H1 (cell line): ENCODE measurements around the gene TRAF3IP1. TPM values are rescaled to one million over a fixed set of nuclear protein-coding genes. Genes with fewer than 3 reads are reported as not detected.

Experiments used
- CTCF ChIA-PET: fragments of 300-600 bp; sonication (Branson Sonifier 250); formaldehyde crosslinking; loops from one replicate; lab custom pipeline; 2021; ENCODE audit not compliant: partially characterized antibody; lab: Charles Lee
- POLR2A ChIA-PET: fragments of 300-600 bp; sonication (Branson Sonifier 250); formaldehyde crosslinking; loops from one replicate; lab custom pipeline; 2021; ENCODE audit warnings: inconsistent platforms; ENCODE audit not compliant: partially characterized antibody; lab: Charles Lee
- DNase-seq, 2 experiments: peaks; one replicate each; pipeline versions ENCODE4 v3.0.0 to v3.0.0-alpha.2; 2010 to 2022; ENCODE audit warnings: low spot score in 2 of 2, low read depth in 1 of 2, mixed read lengths in 1 of 2
- FAIRE-seq: peaks from 2 replicates; lab custom pipeline; 2011; peaks lifted over from hg19 to GRCh38; lab: Jason Lieb, UNC
- H2AFZ ChIP-seq: 2 replicates; pipeline ENCODE4 v1.8.1; 2012; ENCODE audit warnings: low read length, inconsistent platforms
- H2AK5ac ChIP-seq: 2 replicates; pipeline ENCODE4 v1.6.1; 2013; ENCODE audit warnings: low read depth, low read length
- H2BK120ac ChIP-seq: replicated peaks from 2 replicates; pipeline ENCODE3; 2013; ENCODE audit warnings: low read depth, low read length, inconsistent platforms
- H2BK12ac ChIP-seq: 2 replicates; pipeline ENCODE4 v1.6.1; 2013; ENCODE audit warnings: low read depth, low read length
- H2BK15ac ChIP-seq: 2 replicates; pipeline ENCODE4 v1.6.1; 2013; ENCODE audit warnings: low read length
- H2BK20ac ChIP-seq: 2 replicates; pipeline ENCODE4 v1.6.1; 2013; ENCODE audit warnings: low read length
- H2BK5ac ChIP-seq: 2 replicates; pipeline ENCODE4 v1.6.1; 2013; ENCODE audit warnings: low read depth, low read length
- H3K14ac ChIP-seq: 2 replicates; pipeline ENCODE4 v1.6.1; 2013; ENCODE audit warnings: inconsistent platforms; ENCODE audit not compliant: insufficient read length
- H3K18ac ChIP-seq: 2 replicates; pipeline ENCODE4 v1.6.1; 2013; ENCODE audit warnings: low read length; ENCODE audit errors: extremely low read depth
- H3K23ac ChIP-seq: 2 replicates; pipeline ENCODE4 v1.6.1; 2013; ENCODE audit warnings: inconsistent platforms; ENCODE audit not compliant: insufficient read length
- H3K23me2 ChIP-seq: 2 replicates; pipeline ENCODE4 v1.6.1; 2013; ENCODE audit warnings: low read depth, low read length
- H3K27ac ChIP-seq: 2 replicates; pipeline ENCODE4 v1.6.1; 2011; ENCODE audit warnings: low read depth, low read length, inconsistent platforms
- H3K27me3 ChIP-seq, 4 experiments: replicated peaks in 1 of 4; 1 replicate in 1 of 4; 2 replicates in 3 of 4; pipeline versions ENCODE4 v1.6.1 to v1.8.1; 2011 to 2013; ENCODE audit warnings: low read length in 3 of 4, mild to moderate bottlenecking in 3 of 4, inconsistent platforms in 2 of 4, mixed read lengths in 2 of 4, moderate library complexity in 1 of 4; ENCODE audit not compliant: control insufficient read depth in 3 of 4, insufficient read depth in 3 of 4; ENCODE audit errors: extremely low read depth in 1 of 4
- H3K36me3 ChIP-seq, 4 experiments: 2 replicates each; pipeline versions ENCODE4 v1.6.1 to v1.8.1; 2011 to 2013; ENCODE audit warnings: mild to moderate bottlenecking in 4 of 4, low read length in 3 of 4, moderate library complexity in 2 of 4, control low read depth in 1 of 4, inconsistent platforms in 1 of 4; ENCODE audit not compliant: insufficient read depth in 4 of 4, control insufficient read depth in 2 of 4
- H3K4ac ChIP-seq: replicated peaks from 2 replicates; pipeline ENCODE3; 2013; ENCODE audit warnings: low read length, low read depth, mixed read lengths, inconsistent platforms; ENCODE audit not compliant: insufficient read length
- H3K4me1 ChIP-seq, 4 experiments: replicated peaks in 1 of 4; 1 replicate in 1 of 4; 2 replicates in 3 of 4; pipeline versions ENCODE4 v1.6.1 to v1.8.1; 2011 to 2013; ENCODE audit warnings: low read length in 3 of 4, inconsistent platforms in 2 of 4, mixed read lengths in 1 of 4; ENCODE audit not compliant: insufficient read depth in 4 of 4, control insufficient read depth in 3 of 4
- H3K4me2 ChIP-seq, 2 experiments: 2 replicates each; pipeline versions ENCODE4 v1.6.1 to v1.8.1; 2011 to 2013; ENCODE audit warnings: low read depth in 2 of 2, low read length in 2 of 2, control low read depth in 1 of 2, inconsistent platforms in 1 of 2, mild to moderate bottlenecking in 1 of 2; ENCODE audit not compliant: insufficient read depth in 1 of 2
- H3K4me3 ChIP-seq, 4 experiments: fragments of 200-600, 300-600 bp in 1 of 4; sonication (generic), shearing (Covaris generic), sonication (Bioruptor Twin) in 1 of 4; 2 replicates each; pipeline versions ENCODE4 v1.5.1 to v1.8.1; 2011 to 2016; ENCODE audit warnings: low read length in 4 of 4, low read depth in 3 of 4, control low read depth in 2 of 4, inconsistent platforms in 2 of 4, mild to moderate bottlenecking in 2 of 4, mixed read lengths in 1 of 4, moderate library complexity in 1 of 4; ENCODE audit not compliant: insufficient read depth in 2 of 4; ENCODE audit errors: extremely low read depth in 1 of 4
- H3K56ac ChIP-seq: replicated peaks from 2 replicates; pipeline ENCODE3; 2013; ENCODE audit warnings: low read depth, mild to moderate bottlenecking, mixed read lengths, low read length, inconsistent platforms; ENCODE audit not compliant: insufficient read length
- H3K79me1 ChIP-seq: 2 replicates; pipeline ENCODE4 v1.6.1; 2013; ENCODE audit warnings: low read depth, low read length, control low read depth
- H3K79me2 ChIP-seq, 2 experiments: 2 replicates each; pipeline versions ENCODE4 v1.6.1 to v1.8.1; 2012 to 2013; ENCODE audit warnings: low read length in 2 of 2, mild to moderate bottlenecking in 2 of 2, inconsistent platforms in 1 of 2; ENCODE audit not compliant: insufficient read depth in 2 of 2, control insufficient read depth in 1 of 2
- H3K9ac ChIP-seq, 4 experiments: replicated peaks in 1 of 4; 1 replicate in 1 of 4; 2 replicates in 3 of 4; pipeline versions ENCODE4 v1.6.1 to v1.8.1; 2011 to 2013; ENCODE audit warnings: low read depth in 3 of 4, low read length in 3 of 4, control low read depth in 2 of 4, mild to moderate bottlenecking in 2 of 4, moderate library complexity in 2 of 4, inconsistent platforms in 1 of 4; ENCODE audit errors: extremely low read depth in 1 of 4
- H3K9me3 ChIP-seq, 2 experiments: 2 replicates each; pipeline versions ENCODE4 v1.6.1 to v1.8.1; 2012 to 2013; ENCODE audit warnings: mild to moderate bottlenecking in 2 of 2, moderate library complexity in 2 of 2, control low read depth in 1 of 2, inconsistent platforms in 1 of 2, low read depth in 1 of 2, low read length in 1 of 2, mixed read lengths in 1 of 2; ENCODE audit not compliant: insufficient read depth in 2 of 2
- H4K20me1 ChIP-seq, 2 experiments: replicated peaks in 1 of 2; 2 replicates each; pipeline versions ENCODE3 to v1.8.1; 2011 to 2013; ENCODE audit warnings: inconsistent platforms in 2 of 2, low read length in 2 of 2, mild to moderate bottlenecking in 1 of 2; ENCODE audit not compliant: insufficient read depth in 2 of 2, control insufficient read depth in 1 of 2
- H4K5ac ChIP-seq: 2 replicates; pipeline ENCODE4 v1.6.1; 2013; ENCODE audit warnings: low read length, low read depth, mixed read lengths, inconsistent platforms; ENCODE audit not compliant: insufficient read length
- H4K8ac ChIP-seq: 2 replicates; pipeline ENCODE4 v1.8.0; 2013; ENCODE audit warnings: mild to moderate bottlenecking, moderate library complexity, low read length, inconsistent platforms; ENCODE audit not compliant: insufficient read depth; ENCODE audit errors: extremely low read depth
- H4K91ac ChIP-seq: replicated peaks from 2 replicates; pipeline ENCODE3; 2013; ENCODE audit warnings: low read length, mixed read lengths, inconsistent platforms; ENCODE audit not compliant: insufficient read length
- ATF3 ChIP-seq: IDR thresholded peaks from 2 replicates; pipeline ENCODE4 v1.6.1; 2011; ENCODE audit warnings: low read depth, mild to moderate bottlenecking, low read length; ENCODE audit not compliant: insufficient read depth
- BRCA1 ChIP-seq: IDR thresholded peaks from 2 replicates; pipeline ENCODE4 v1.6.1; 2012; ENCODE audit warnings: low read depth, low read length, improper control_type of control experiment
- CHD2 ChIP-seq: IDR thresholded peaks from 2 replicates; pipeline ENCODE4 v1.6.1; 2012; ENCODE audit warnings: low read length, improper control_type of control experiment
- CTCF ChIP-seq, 3 experiments: IDR thresholded peaks; 1 replicate in 2 of 3; 2 replicates in 1 of 3; pipeline versions ENCODE4 v1.5.1 to v1.6.1; 2011; ENCODE audit warnings: low read length in 3 of 3, mild to moderate bottlenecking in 3 of 3, inconsistent platforms in 2 of 3, low read depth in 1 of 3, moderate library complexity in 1 of 3; ENCODE audit not compliant: insufficient read depth in 1 of 3; ENCODE audit errors: control extremely low read depth in 1 of 3
- NRF1 ChIP-seq: IDR thresholded peaks from 2 replicates; pipeline ENCODE4 v1.6.1; 2011; ENCODE audit warnings: mild to moderate bottlenecking, low read depth, low read length, improper control_type of control experiment
- PHF8 ChIP-seq: fragments of 200-600 bp; sonication (generic); conservative IDR thresholded peaks from 2 replicates; pipeline ENCODE4 v1.7.1; 2012; ENCODE audit warnings: low read depth, mild to moderate bottlenecking, inconsistent platforms, low read length, moderate library complexity
- SUZ12 ChIP-seq: fragments of 200-600 bp; sonication (generic); IDR thresholded peaks from 2 replicates; pipeline ENCODE4 v1.6.1; 2012; ENCODE audit warnings: mild to moderate bottlenecking, inconsistent platforms, low read length, moderate library complexity, mixed read lengths
- TAF7 ChIP-seq: optimal IDR thresholded peaks from 2 replicates; pipeline ENCODE3; 2011; ENCODE audit warnings: low read depth, mild to moderate bottlenecking, inconsistent platforms, low read length, moderate library complexity, borderline replicate concordance
- TCF12 ChIP-seq: IDR thresholded peaks from 2 replicates; pipeline ENCODE4 v1.6.1; 2011; ENCODE audit warnings: low read depth, mild to moderate bottlenecking, low read length
- WGBS, 2 experiments: shearing (Covaris generic) in 1 of 2; methylation state at CpG; one replicate each; pipeline versions ENCODE4 v1.1.6 to v1.1.7; 2013 to 2015; ENCODE audit warnings: low lambda C conversion rate in 2 of 2, mixed read lengths in 2 of 2, inconsistent platforms in 1 of 2, low coverage in 1 of 2, missing lambda C conversion rate in 1 of 2; ENCODE audit not compliant: insufficient replicate concordance in 2 of 2, insufficient coverage in 1 of 2, insufficient read length in 1 of 2; ENCODE audit errors: extremely low coverage in 1 of 2, missing lambda C conversion rate in 1 of 2; 5-methylcytosine and 5-hydroxymethylcytosine counted together
- polyA plus RNA-seq, 7 experiments: library from polyadenylated mRNA; depleted of rRNA in 3 of 7; stranded (reverse) in 5 of 7; unstranded in 2 of 7; fragments of >200 nt in 5 of 7; fragments of 200-250 nt in 2 of 7; gene quantifications; 1 replicate in 5 of 7; 2 replicates in 1 of 7; 4 replicates in 1 of 7; pipeline versions ENCODE4 v1.2.1 to v1.2.3, GENCODE V29; 2011 to 2013; ENCODE audit warnings: missing spikeins in 2 of 7, mixed read lengths in 2 of 7
- total RNA-seq: library from RNA; stranded (reverse); fragmentation: NEBNext Ultra II Directional; extraction: Animal tissue kit (Norgen Biotek cat#: 25700); gene quantifications from 2 replicates; pipeline ENCODE4 v1.2.1, GENCODE V29; 2021

The TRAF3IP1 gene
- total and polyA plus RNA-seq, 2 of the 8 experiments (the other 6 are each of a cell fraction or from before 2014, with no cell fraction given) = 2.3 to 17.5 TPM

GRCh38 chr2:238296638-238297457 lies 23.5 kb upstream of the TRAF3IP1 start:
- H3K18ac ChIP-seq = no peak overlapping the region
- FAIRE-seq (no peak), DNase-seq (no peak)
- no peak overlapping the region for H4K5ac ChIP-seq
- no peaks in the 10 kb centered on the region for H3K79me1 ChIP-seq
- no peak overlapping the region for H2AFZ ChIP-seq
- no peaks in the 10 kb centered on the region for H3K36me3 ChIP-seq
- H3K4me2 ChIP-seq = no peak overlapping the region
- no peak overlapping the region for H2AK5ac ChIP-seq
- 88% methylated on average over 23 of the region's 24 CpGs; no CpG with 5 or more reads in 1 of the 2 experiments for WGBS, 2 experiments
- no peaks in the 10 kb centered on the region for H4K20me1 ChIP-seq
- no peak overlapping the region; the same call in 1 of the 2 replicates for H2BK5ac ChIP-seq
- H3K27ac ChIP-seq = no peak overlapping the region
- H2BK15ac ChIP-seq = 0 out of 2 replicates have a peak overlapping the region, but pooled peaks have one; percentile 72
- no peak overlapping the region for H2BK12ac ChIP-seq
- H3K4ac ChIP-seq = no peak overlapping the region
- no peak overlapping the region for H2BK120ac ChIP-seq
- H3K9me3 ChIP-seq = no peaks in the 10 kb centered on the region
- no peak overlapping the region for H3K9ac ChIP-seq
- H3K14ac ChIP-seq = no peak overlapping the region
- no peak overlapping the region for H3K23ac ChIP-seq
- no peaks in the 10 kb centered on the region for H3K4me1 ChIP-seq
- no peak for TF ChIP-seq SUZ12
- no peak for TF ChIP-seq PHF8
- TF ChIP-seq TAF7 = no peak
- TF ChIP-seq TCF12 = no peak
- no peak for TF ChIP-seq NRF1
- no peak for TF ChIP-seq CTCF (IDR thresholded peaks at IDR 0.05; ENCODE audit: control extremely low read depth in 1 of 3, insufficient read depth in 1 of 3, low read depth in 1 of 3, low read length in 3 of 3)
- no peak for TF ChIP-seq ATF3
- TF ChIP-seq CHD2 = no peak
- no peak for TF ChIP-seq BRCA1
- H3K79me2 ChIP-seq = no peaks in the 10 kb centered on the region
- no peaks in the 10 kb centered on the region for H3K23me2 ChIP-seq
- POLR2A ChIA-PET = interaction anchor here (3.3 kb wide), 1 partner anchor 9 kb away, joined by 15 read pairs; the partner anchor contains the start of gene PER2
- H3K56ac ChIP-seq = no peak overlapping the region
- H2BK20ac ChIP-seq = no peak overlapping the region
- no peak overlapping the region for H4K8ac ChIP-seq
- H3K4me3 ChIP-seq = no peak overlapping the region
- peaks cover 0 to 2% (median 0%) of the 10 kb centered on the region in 4 experiments; a peak in 2 of 7 replicates for H3K27me3 ChIP-seq
- CTCF ChIA-PET = interaction anchor here (0.7 to 1.2 kb wide), 3 partner anchors 8 to 1055 kb away, joined by 3 to 6 read pairs (median 3); no protein-coding TSS in a partner anchor
- H4K91ac ChIP-seq = no peak overlapping the region
